CD4-positive, alpha-beta T cell treated with Interleukin-1 beta for 1 hour (primary cell): Measurements from ENCODE around the gene CD151.

Source experiments
- DNase-seq, 2 donors: peaks; one replicate each; pipeline ENCODE4 v3.0.0-alpha.2; 2020 to 2022

CD151 gene

GRCh38 chr11:832529-833113 is at the start of gene CD151:
TSS of gene CD151 (plus strand) at chr11:832952. CDS start at chr11:836070, 3,118 bp downstream.
- DNase-seq, result peak; percentile 40 to 46

- DNase-seq, result peak; percentile 19 to 30
These were observed 49.2 kb upstream of the CD151 start for GRCh38 chr11:783581-784015.

- no peak for DNase-seq
These were observed 46.3 kb upstream of the CD151 start for GRCh38 chr11:786235-787083.

GRCh38 chr11:787084-787675 is 45.6 kb upstream of the CD151 start:
- no peak for DNase-seq

- DNase-seq, result no peak
These were observed 44.6 kb upstream of the CD151 start for GRCh38 chr11:788009-788640.

GRCh38 chr11:788953-789940 is 43.5 kb upstream of the CD151 start:
- no peak for DNase-seq

GRCh38 chr11:789943-790342 is 42.8 kb upstream of the CD151 start, which contains the start of gene CEND1:
TSS of gene CEND1 (minus strand) at chr11:790090. CDS start at chr11:788576, 1,514 bp downstream.
- DNase-seq, result peak in 1 of 2 donors; percentile 42

- DNase-seq, result no peak
These were observed 41.8 kb upstream of the CD151 start for GRCh38 chr11:790721-791564.

GRCh38 chr11:791658-792534 is 40.9 kb upstream of the CD151 start:
- DNase-seq, result no peak

GRCh38 chr11:792535-792821 is 40.3 kb upstream of the CD151 start:
- DNase-seq, result no peak

GRCh38 chr11:792873-793272 is 39.9 kb upstream of the CD151 start:
- no peak for DNase-seq

- no peak for DNase-seq
These were observed 39.2 kb upstream of the CD151 start for GRCh38 chr11:793556-793955.

GRCh38 chr11:794013-794765 is 38.6 kb upstream of the CD151 start:
- no peak for DNase-seq

- DNase-seq, result no peak
These were observed 37.8 kb upstream of the CD151 start for GRCh38 chr11:794766-795633.

GRCh38 chr11:795634-796564 is 36.9 kb upstream of the CD151 start:
- peak; percentile 81 to 82 for DNase-seq

GRCh38 chr11:796565-797295 is 36.0 kb upstream of the CD151 start:
- no peak for DNase-seq
